Measurements from ENCODE around the gene FBXO24.

- TF ChIP-seq, protein P1, sequence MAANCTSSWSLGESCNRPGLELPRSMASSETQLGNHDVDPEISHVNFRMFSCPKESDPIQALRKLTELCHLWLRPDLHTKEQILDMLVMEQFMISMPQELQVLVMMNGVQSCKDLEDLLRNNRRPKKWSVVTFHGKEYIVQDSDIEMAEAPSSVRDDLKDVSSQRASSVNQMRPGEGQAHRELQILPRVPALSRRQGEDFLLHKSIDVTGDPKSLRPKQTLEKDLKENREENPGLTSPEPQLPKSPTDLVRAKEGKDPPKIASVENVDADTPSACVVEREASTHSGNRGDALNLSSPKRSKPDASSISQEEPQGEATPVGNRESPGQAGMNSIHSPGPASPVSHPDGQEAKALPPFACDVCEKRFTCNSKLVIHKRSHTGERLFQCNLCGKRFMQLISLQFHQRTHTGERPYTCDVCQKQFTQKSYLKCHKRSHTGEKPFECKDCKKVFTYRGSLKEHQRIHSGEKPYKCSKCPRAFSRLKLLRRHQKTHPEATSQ (tag by site-specific recombination; IDR thresholded peaks at IDR 0.05): no peak
- TF ChIP-seq ZNF335 (tag by site-specific recombination; conservative IDR thresholded peaks at IDR 0.05) (no peak), ZNF37A (tag by site-specific recombination; IDR thresholded peaks at IDR 0.05) (no peak), ZNF701 (tag by site-specific recombination; IDR thresholded peaks at IDR 0.05) (no peak), ZNF629 (tag by site-specific recombination; IDR thresholded peaks at IDR 0.05) (no peak)
- TF ChIP-seq, protein P2, sequence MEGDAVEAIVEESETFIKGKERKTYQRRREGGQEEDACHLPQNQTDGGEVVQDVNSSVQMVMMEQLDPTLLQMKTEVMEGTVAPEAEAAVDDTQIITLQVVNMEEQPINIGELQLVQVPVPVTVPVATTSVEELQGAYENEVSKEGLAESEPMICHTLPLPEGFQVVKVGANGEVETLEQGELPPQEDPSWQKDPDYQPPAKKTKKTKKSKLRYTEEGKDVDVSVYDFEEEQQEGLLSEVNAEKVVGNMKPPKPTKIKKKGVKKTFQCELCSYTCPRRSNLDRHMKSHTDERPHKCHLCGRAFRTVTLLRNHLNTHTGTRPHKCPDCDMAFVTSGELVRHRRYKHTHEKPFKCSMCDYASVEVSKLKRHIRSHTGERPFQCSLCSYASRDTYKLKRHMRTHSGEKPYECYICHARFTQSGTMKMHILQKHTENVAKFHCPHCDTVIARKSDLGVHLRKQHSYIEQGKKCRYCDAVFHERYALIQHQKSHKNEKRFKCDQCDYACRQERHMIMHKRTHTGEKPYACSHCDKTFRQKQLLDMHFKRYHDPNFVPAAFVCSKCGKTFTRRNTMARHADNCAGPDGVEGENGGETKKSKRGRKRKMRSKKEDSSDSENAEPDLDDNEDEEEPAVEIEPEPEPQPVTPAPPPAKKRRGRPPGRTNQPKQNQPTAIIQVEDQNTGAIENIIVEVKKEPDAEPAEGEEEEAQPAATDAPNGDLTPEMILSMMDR (tag by site-specific recombination; IDR thresholded peaks at IDR 0.05): no peak
Measured at GRCh38 chr7:100603726-100604027, 17.5 kb downstream of the FBXO24 start.
